HCT116 (cell line): ENCODE results near the gene DCAF11.

Experiments
- ATF3 ChIP-seq: IDR thresholded peaks from 2 replicates; pipeline ENCODE4 v1.6.1; 2012
- CTCF ChIP-seq, 3 experiments: fragments of 200-600 bp in 1 of 3; sonication (generic) in 1 of 3; IDR thresholded peaks in 2 of 3; conservative IDR thresholded peaks in 1 of 3; 2 replicates each; pipeline ENCODE4 v1.5.1; 2012 to 2017; ENCODE audit warnings: low read depth in 2 of 3, low read length in 2 of 3, antibody characterized with exemption in 1 of 3, borderline replicate concordance in 1 of 3, control low read depth in 1 of 3, mild to moderate bottlenecking in 1 of 3, mixed read lengths in 1 of 3, mixed run types in 1 of 3, moderate library complexity in 1 of 3; ENCODE audit not compliant: insufficient read depth in 1 of 3
- EGR1 ChIP-seq: IDR thresholded peaks from 2 replicates; pipeline ENCODE4 v1.6.1; 2012; ENCODE audit warnings: low read depth
- EZH2phosphoT487 ChIP-seq: fragments of 200-600 bp; IDR thresholded peaks from 2 replicates; pipeline ENCODE4 v1.6.1; 2018; ENCODE audit warnings: antibody characterized with exemption, borderline replicate concordance
- FOSL1 ChIP-seq: IDR thresholded peaks from 2 replicates; pipeline ENCODE4 v1.6.1; 2012; ENCODE audit warnings: low read depth
- POLR2A ChIP-seq: IDR thresholded peaks from 2 replicates; pipeline ENCODE4 v1.7.0; 2011; ENCODE audit warnings: borderline replicate concordance; ENCODE audit not compliant: insufficient read depth, insufficient read length; ENCODE audit errors: extremely low read depth
- RAD21 ChIP-seq: IDR thresholded peaks from 2 replicates; pipeline ENCODE4 v1.6.1; 2012; ENCODE audit warnings: low read depth, mild to moderate bottlenecking
- REST ChIP-seq: IDR thresholded peaks from 2 replicates; pipeline ENCODE4 v1.6.1; 2012; ENCODE audit warnings: low read depth
- SIN3A ChIP-seq: IDR thresholded peaks from 2 replicates; pipeline ENCODE4 v1.6.1; 2012; ENCODE audit warnings: low read depth
- ZFX ChIP-seq: fragments of 450-650 bp; IDR thresholded peaks from 2 replicates; pipeline ENCODE4 v1.6.1; 2017
- ZNF274 ChIP-seq: fragments of 200-500 bp; sonication (Bioruptor generic); IDR thresholded peaks from 2 replicates; pipeline ENCODE4 v1.6.1; 2014; ENCODE audit warnings: mild to moderate bottlenecking, low read depth, low read length, inconsistent platforms

GRCh38 chr14:24085215-24085614 is 29.4 kb upstream of the DCAF11 start:
- TF ChIP-seq ZFX = no peak
- TF ChIP-seq ZNF274 = no peak
- no peak for TF ChIP-seq SIN3A
- TF ChIP-seq EZH2phosphoT487 = no peak
- TF ChIP-seq CTCF (IDR thresholded peaks at IDR 0.05 in 2 of 3, conservative IDR thresholded peaks at IDR 0.05 in 1 of 3; ENCODE audit: borderline replicate concordance in 1 of 3, insufficient read depth in 1 of 3, low read depth in 2 of 3, low read length in 2 of 3) = no peak
- TF ChIP-seq EGR1 = no peak
- no peak for TF ChIP-seq POLR2A
- TF ChIP-seq REST = no peak
- TF ChIP-seq RAD21 = no peak
- TF ChIP-seq ATF3 = no peak
- no peak for TF ChIP-seq FOSL1
